Left kidney (tissue), 2 donors: ENCODE data around the gene SIPA1L3. TPM values are rescaled to one million over a fixed set of nuclear protein-coding genes. Genes with fewer than 3 reads are reported as not detected.

Experiments
- DNase-seq: peaks from one replicate; pipeline ENCODE4 v3.0.0-alpha.2; 2013
- polyA plus RNA-seq: library from polyadenylated mRNA; unstranded; fragments of 120-200 nt; gene quantifications from one replicate; pipeline ENCODE4 v1.2.1, GENCODE V29; 2013; ENCODE audit not compliant: insufficient read length

Gene SIPA1L3
- polyA plus RNA-seq, 1 donor: 27.7 TPM

GRCh38 chr19:38233740-38234251 is 326.8 kb downstream of the SIPA1L3 start:
- no peak for DNase-seq

- no peak for DNase-seq
Measured at GRCh38 chr19:38234615-38235014, 327.6 kb downstream of the SIPA1L3 start.

- DNase-seq: no peak
Measured at GRCh38 chr19:38239816-38240215, 332.8 kb downstream of the SIPA1L3 start.

- no peak for DNase-seq
Measured at GRCh38 chr19:38243279-38243673, 336.3 kb downstream of the SIPA1L3 start.

GRCh38 chr19:38245826-38246498 is 339.0 kb downstream of the SIPA1L3 start:
- no peak for DNase-seq

- no peak for DNase-seq
Measured at GRCh38 chr19:38247126-38247525, 340.1 kb downstream of the SIPA1L3 start.

- no peak for DNase-seq
Measured at GRCh38 chr19:38247734-38248268, 340.8 kb downstream of the SIPA1L3 start.

GRCh38 chr19:38248421-38248820 is 341.4 kb downstream of the SIPA1L3 start:
- no peak for DNase-seq

- DNase-seq: no peak
Measured at GRCh38 chr19:38250428-38250820, 343.4 kb downstream of the SIPA1L3 start.

- no peak for DNase-seq
Measured at GRCh38 chr19:38250821-38251563, 344.0 kb downstream of the SIPA1L3 start.

GRCh38 chr19:38251564-38252051 is 344.6 kb downstream of the SIPA1L3 start:
- DNase-seq: no peak

GRCh38 chr19:38252385-38252784 is 345.4 kb downstream of the SIPA1L3 start:
- no peak for DNase-seq

- DNase-seq: no peak
Measured at GRCh38 chr19:38252941-38253691, 346.1 kb downstream of the SIPA1L3 start.

- no peak for DNase-seq
Measured at GRCh38 chr19:38253788-38254187, 346.8 kb downstream of the SIPA1L3 start.

GRCh38 chr19:38255383-38256014 is 348.5 kb downstream of the SIPA1L3 start:
- DNase-seq: no peak

Other genes with a start within 250 kb of the SIPA1L3 start
- gene ZNF607, start 187.4 kb upstream of the SIPA1L3 start, polyA plus RNA-seq: 16.5 TPM
- gene ZNF573, start 127.6 kb upstream of the SIPA1L3 start, polyA plus RNA-seq: 20.9 TPM
- gene WDR87, start 614 bp upstream of the SIPA1L3 start, polyA plus RNA-seq: 0.03 TPM